WTC11 (cell line): ENCODE results near the gene MAP4. TPM values are rescaled to one million over a fixed set of nuclear protein-coding genes. Genes with fewer than 3 reads are reported as not detected.
A peak's percentile ranks its signal among the peaks of the same experiment; 100 is the strongest.

ENCODE experiments used
- ATF3 ChIP-seq: sonication (generic); formaldehyde crosslinking; conservative IDR thresholded peaks from 2 replicates; pipeline ENCODE4 v1.8.1; 2022; ENCODE audit warnings: mild to moderate bottlenecking, missing genetic modification reagents
- CREM ChIP-seq: sonication (generic); formaldehyde crosslinking; IDR thresholded peaks from 2 replicates; pipeline ENCODE4 v1.8.1; 2022; ENCODE audit warnings: mild to moderate bottlenecking, missing genetic modification reagents, moderate library complexity
- ELF4 ChIP-seq: sonication (generic); formaldehyde crosslinking; IDR thresholded peaks from 2 replicates; pipeline ENCODE4 v1.8.1; 2022; ENCODE audit warnings: low read depth, mild to moderate bottlenecking, moderate library complexity, missing genetic modification reagents
- ESRRA ChIP-seq: sonication (generic); formaldehyde crosslinking; IDR thresholded peaks from 2 replicates; pipeline ENCODE4 v1.8.1; 2022; ENCODE audit warnings: mild to moderate bottlenecking, missing genetic modification reagents, borderline replicate concordance
- GRHL2 ChIP-seq: fragments of 250-450 bp; sonication (Bioruptor Pico); IDR thresholded peaks from 2 replicates; pipeline ENCODE4 v1.8.0; 2022; ENCODE audit warnings: mild to moderate bottlenecking, moderate library complexity; ENCODE audit not compliant: insufficient replicate concordance, severe bottlenecking
- HMGA2 ChIP-seq: fragments of 250-450 bp; sonication (Bioruptor Pico); IDR thresholded peaks from 2 replicates; pipeline ENCODE4 v1.4.0; 2021; ENCODE audit warnings: mild to moderate bottlenecking, moderate library complexity
- IRF2 ChIP-seq: sonication (generic); formaldehyde crosslinking; IDR thresholded peaks from 2 replicates; pipeline ENCODE4 v1.8.0; 2022; ENCODE audit warnings: low read depth, missing genetic modification reagents, borderline replicate concordance
- MXD4 ChIP-seq: fragments of 250-450 bp; sonication (Bioruptor Pico); IDR thresholded peaks from 2 replicates; pipeline ENCODE4 v1.8.0; 2021; ENCODE audit warnings: mild to moderate bottlenecking, moderate library complexity, borderline replicate concordance
- NFE2L1 ChIP-seq: sonication (generic); formaldehyde crosslinking; IDR thresholded peaks from 2 replicates; pipeline ENCODE4 v1.8.1; 2023; ENCODE audit warnings: missing genetic modification reagents
- NFYB ChIP-seq: sonication (generic); formaldehyde crosslinking; conservative IDR thresholded peaks from 2 replicates; pipeline ENCODE4 v1.8.0; 2022; ENCODE audit warnings: low read depth, missing genetic modification reagents
- NR2C2 ChIP-seq: sonication (generic); formaldehyde crosslinking; IDR thresholded peaks from 2 replicates; pipeline ENCODE4 v1.8.0; 2022; ENCODE audit warnings: mild to moderate bottlenecking, missing genetic modification reagents
- OVOL2 ChIP-seq: fragments of 250-450 bp; sonication (Bioruptor Pico); IDR thresholded peaks from 2 replicates; pipeline ENCODE4 v1.9.0; 2021; ENCODE audit warnings: mild to moderate bottlenecking, borderline replicate concordance
- PRDM15 ChIP-seq: sonication (generic); formaldehyde crosslinking; IDR thresholded peaks from 2 replicates; pipeline ENCODE4 v1.8.0; 2022; ENCODE audit warnings: missing genetic modification reagents
- RELA ChIP-seq: sonication (generic); formaldehyde crosslinking; IDR thresholded peaks from 2 replicates; pipeline ENCODE4 v1.8.1; 2022; ENCODE audit warnings: missing genetic modification reagents, mild to moderate bottlenecking, borderline replicate concordance
- SOX15 ChIP-seq: fragments of 250-450 bp; sonication (Bioruptor Pico); IDR thresholded peaks from 2 replicates; pipeline ENCODE4 v1.9.0; 2021; ENCODE audit warnings: mild to moderate bottlenecking
- SP1 ChIP-seq: sonication (generic); formaldehyde crosslinking; conservative IDR thresholded peaks from 2 replicates; pipeline ENCODE4 v1.8.1; 2022; ENCODE audit warnings: missing genetic modification reagents
- STAT6 ChIP-seq: sonication (generic); formaldehyde crosslinking; conservative IDR thresholded peaks from 2 replicates; pipeline ENCODE4 v1.8.1; 2023; ENCODE audit warnings: mild to moderate bottlenecking, low read depth, missing genetic modification reagents, moderate library complexity
- TP53 ChIP-seq: sonication (generic); formaldehyde crosslinking; IDR thresholded peaks from 2 replicates; pipeline ENCODE4 v1.8.1; 2023; ENCODE audit warnings: mild to moderate bottlenecking, missing genetic modification reagents
- ZBTB21 ChIP-seq: sonication (generic); formaldehyde crosslinking; IDR thresholded peaks from 2 replicates; pipeline ENCODE4 v1.8.1; 2023; ENCODE audit warnings: mild to moderate bottlenecking, missing genetic modification reagents, borderline replicate concordance
- ZMAT4 ChIP-seq: fragments of 250-450 bp; sonication (Bioruptor Pico); IDR thresholded peaks from 2 replicates; pipeline ENCODE4 v1.9.0; 2021; ENCODE audit warnings: mild to moderate bottlenecking
- ZNF317 ChIP-seq: sonication (generic); formaldehyde crosslinking; IDR thresholded peaks from 2 replicates; pipeline ENCODE4 v1.8.1; 2023; ENCODE audit warnings: low read depth, mild to moderate bottlenecking, moderate library complexity, missing genetic modification reagents, borderline replicate concordance
- total RNA-seq: library from RNA; stranded (reverse); gene quantifications from 3 replicates; pipeline ENCODE4 v1.2.3, GENCODE V29; 2021
- TF ChIP-seq, protein P1 (sequence below): sonication (generic); formaldehyde crosslinking; IDR thresholded peaks from 2 replicates; pipeline ENCODE4 v1.8.0; 2022; ENCODE audit warnings: mild to moderate bottlenecking, missing genetic modification reagents
- TF ChIP-seq, protein P2 (sequence below): sonication (generic); formaldehyde crosslinking; IDR thresholded peaks from 2 replicates; pipeline ENCODE4 v1.8.1; 2023; ENCODE audit warnings: mild to moderate bottlenecking, missing genetic modification reagents, moderate library complexity
- TF ChIP-seq, protein P3 (sequence below): fragments of 250-450 bp; sonication (Bioruptor Pico); IDR thresholded peaks from 2 replicates; pipeline ENCODE4 v1.9.0; 2021; ENCODE audit warnings: moderate library complexity, mild to moderate bottlenecking, inconsistent platforms, borderline replicate concordance
- TF ChIP-seq, protein P4 (sequence below): sonication (generic); formaldehyde crosslinking; IDR thresholded peaks from 2 replicates; pipeline ENCODE4 v1.8.1; 2022; ENCODE audit warnings: low read depth, mild to moderate bottlenecking, moderate library complexity, missing genetic modification reagents, borderline replicate concordance

Gene MAP4
- total RNA-seq, 1 experiment from 2014 or later = 199 TPM

GRCh38 chr3:47824541-47825473 lies 191.4 kb downstream of the MAP4 start (continued):
- TF ChIP-seq, protein P1, sequence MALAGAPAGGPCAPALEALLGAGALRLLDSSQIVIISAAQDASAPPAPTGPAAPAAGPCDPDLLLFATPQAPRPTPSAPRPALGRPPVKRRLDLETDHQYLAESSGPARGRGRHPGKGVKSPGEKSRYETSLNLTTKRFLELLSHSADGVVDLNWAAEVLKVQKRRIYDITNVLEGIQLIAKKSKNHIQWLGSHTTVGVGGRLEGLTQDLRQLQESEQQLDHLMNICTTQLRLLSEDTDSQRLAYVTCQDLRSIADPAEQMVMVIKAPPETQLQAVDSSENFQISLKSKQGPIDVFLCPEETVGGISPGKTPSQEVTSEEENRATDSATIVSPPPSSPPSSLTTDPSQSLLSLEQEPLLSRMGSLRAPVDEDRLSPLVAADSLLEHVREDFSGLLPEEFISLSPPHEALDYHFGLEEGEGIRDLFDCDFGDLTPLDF (CRISPR knock-in tag) = 0 out of 2 replicates have a peak, but pooled peaks have one; percentile 29
- TF ChIP-seq RELA = peak; percentile 68
- 0 out of 2 replicates have a peak, but pooled peaks have one; percentile 72 for TF ChIP-seq ELF4 (CRISPR knock-in tag)
- no peak for TF ChIP-seq ZMAT4
- TF ChIP-seq OVOL2 (CRISPR knock-in tag) = no peak
- TF ChIP-seq, protein P2, sequence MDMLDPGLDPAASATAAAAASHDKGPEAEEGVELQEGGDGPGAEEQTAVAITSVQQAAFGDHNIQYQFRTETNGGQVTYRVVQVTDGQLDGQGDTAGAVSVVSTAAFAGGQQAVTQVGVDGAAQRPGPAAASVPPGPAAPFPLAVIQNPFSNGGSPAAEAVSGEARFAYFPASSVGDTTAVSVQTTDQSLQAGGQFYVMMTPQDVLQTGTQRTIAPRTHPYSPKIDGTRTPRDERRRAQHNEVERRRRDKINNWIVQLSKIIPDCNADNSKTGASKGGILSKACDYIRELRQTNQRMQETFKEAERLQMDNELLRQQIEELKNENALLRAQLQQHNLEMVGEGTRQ (CRISPR knock-in tag) = no peak
- peak; percentile 85 for TF ChIP-seq TP53 (CRISPR knock-in tag)
- TF ChIP-seq ATF3 = no peak
- peak; percentile 77; the same call in 1 of the 2 replicates for TF ChIP-seq ESRRA (CRISPR knock-in tag)
- TF ChIP-seq SOX15 (CRISPR knock-in tag) = no peak
- TF ChIP-seq MXD4 (CRISPR knock-in tag) = no peak
- TF ChIP-seq ZBTB21 (CRISPR knock-in tag) = no peak
- TF ChIP-seq NR2C2 (CRISPR knock-in tag) = no peak
- TF ChIP-seq HMGA2 (CRISPR knock-in tag) = no peak
- TF ChIP-seq, protein P3, sequence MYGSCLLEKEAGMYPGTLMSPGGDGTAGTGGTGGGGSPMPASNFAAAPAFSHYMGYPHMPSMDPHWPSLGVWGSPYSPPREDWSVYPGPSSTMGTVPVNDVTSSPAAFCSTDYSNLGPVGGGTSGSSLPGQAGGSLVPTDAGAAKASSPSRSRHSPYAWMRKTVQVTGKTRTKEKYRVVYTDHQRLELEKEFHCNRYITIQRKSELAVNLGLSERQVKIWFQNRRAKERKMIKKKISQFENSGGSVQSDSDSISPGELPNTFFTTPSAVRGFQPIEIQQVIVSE = no peak
- no peak for TF ChIP-seq GRHL2
- TF ChIP-seq, protein P4, sequence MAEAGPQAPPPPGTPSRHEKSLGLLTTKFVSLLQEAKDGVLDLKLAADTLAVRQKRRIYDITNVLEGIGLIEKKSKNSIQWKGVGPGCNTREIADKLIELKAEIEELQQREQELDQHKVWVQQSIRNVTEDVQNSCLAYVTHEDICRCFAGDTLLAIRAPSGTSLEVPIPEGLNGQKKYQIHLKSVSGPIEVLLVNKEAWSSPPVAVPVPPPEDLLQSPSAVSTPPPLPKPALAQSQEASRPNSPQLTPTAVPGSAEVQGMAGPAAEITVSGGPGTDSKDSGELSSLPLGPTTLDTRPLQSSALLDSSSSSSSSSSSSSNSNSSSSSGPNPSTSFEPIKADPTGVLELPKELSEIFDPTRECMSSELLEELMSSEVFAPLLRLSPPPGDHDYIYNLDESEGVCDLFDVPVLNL (CRISPR knock-in tag) = no peak
- TF ChIP-seq STAT6 (CRISPR knock-in tag) = no peak
- TF ChIP-seq CREM (CRISPR knock-in tag) = peak; percentile 86; the same call in 1 of the 2 replicates
- 0 out of 2 replicates have a peak, but pooled peaks have one; percentile 9 for TF ChIP-seq PRDM15 (CRISPR knock-in tag)
- TF ChIP-seq ZNF317 = no peak; the same call in 1 of the 2 replicates
- no peak for TF ChIP-seq NFYB (CRISPR knock-in tag)
- peak; percentile 79 for TF ChIP-seq SP1
- no peak for TF ChIP-seq IRF2 (CRISPR knock-in tag)
- TF ChIP-seq NFE2L1 = peak; percentile 38; the same call in 1 of the 2 replicates
